TTC549 (cell line): ENCODE data around the gene AKT3.
"Not testable (repeated sequence)": the region's sequence is repeated elsewhere in the genome, so short reads cannot be mapped to it uniquely, and the experiment has no call there.

ENCODE experiments used
- FAIRE-seq: peaks from 2 replicates; lab custom pipeline; 2012; peaks lifted over from hg19 to GRCh38; lab: Jason Lieb, UNC

Gene AKT3

GRCh38 chr1:243841507-243841906, 8.5 kb downstream of the AKT3 start:
- FAIRE-seq: no peak

- FAIRE-seq: no peak
Observed at GRCh38 chr1:243837907-243838535, 12.0 kb downstream of the AKT3 start.

- FAIRE-seq: no peak
Observed at GRCh38 chr1:243834130-243834529, 15.9 kb downstream of the AKT3 start.

- no peak for FAIRE-seq
Observed at GRCh38 chr1:243831463-243831862, 18.6 kb downstream of the AKT3 start.

- peak; percentile 62 for FAIRE-seq
Observed at GRCh38 chr1:243827206-243827605, 22.8 kb downstream of the AKT3 start.

GRCh38 chr1:243824907-243825306, 25.1 kb downstream of the AKT3 start:
- FAIRE-seq: not testable (repeated sequence)

- FAIRE-seq: no peak
Observed at GRCh38 chr1:243821177-243821680, 28.8 kb downstream of the AKT3 start.

- FAIRE-seq: no peak
Observed at GRCh38 chr1:243819438-243819839, 30.6 kb downstream of the AKT3 start.

GRCh38 chr1:243818978-243819377, 31.1 kb downstream of the AKT3 start:
- FAIRE-seq: no peak

- no peak for FAIRE-seq
Observed at GRCh38 chr1:243814718-243815117, 35.3 kb downstream of the AKT3 start.

- not testable (repeated sequence) for FAIRE-seq
Observed at GRCh38 chr1:243807346-243807745, 42.7 kb downstream of the AKT3 start.

- no peak for FAIRE-seq
Observed at GRCh38 chr1:243806310-243806709, 43.7 kb downstream of the AKT3 start.

GRCh38 chr1:243802736-243803135, 47.3 kb downstream of the AKT3 start:
- no peak for FAIRE-seq

- no peak for FAIRE-seq
Observed at GRCh38 chr1:243801378-243801777, 48.7 kb downstream of the AKT3 start.

GRCh38 chr1:243799908-243800307, 50.1 kb downstream of the AKT3 start:
- FAIRE-seq: no peak

- no peak for FAIRE-seq
Observed at GRCh38 chr1:243798726-243799125, 51.3 kb downstream of the AKT3 start.

GRCh38 chr1:243796016-243796415, 54.0 kb downstream of the AKT3 start:
- FAIRE-seq: no peak

GRCh38 chr1:243793298-243793697, 56.7 kb downstream of the AKT3 start:
- no peak for FAIRE-seq

GRCh38 chr1:243792891-243793290, 57.2 kb downstream of the AKT3 start:
- no peak for FAIRE-seq

GRCh38 chr1:243792401-243792800, 57.6 kb downstream of the AKT3 start:
- FAIRE-seq: no peak

- peak; percentile 53 for FAIRE-seq
Observed at GRCh38 chr1:243791586-243792267, 58.3 kb downstream of the AKT3 start.

GRCh38 chr1:243790404-243790803, 59.6 kb downstream of the AKT3 start:
- no peak for FAIRE-seq

- no peak for FAIRE-seq
Observed at GRCh38 chr1:243786531-243786930, 63.5 kb downstream of the AKT3 start.

GRCh38 chr1:243784506-243784905, 65.5 kb downstream of the AKT3 start:
- no peak for FAIRE-seq
